GM18519 (cell line): ENCODE data around the gene EBLN2.
"Not testable (repeated sequence)": the region's sequence is repeated elsewhere in the genome, so short reads cannot be mapped to it uniquely, and the experiment has no call there.

Experiments
- ATAC-seq: cut with Tn5 transposase; IDR thresholded peaks from one replicate; pipeline ENCODE4 v1.9.1; 2021; ENCODE audit warnings: mild to moderate bottlenecking, moderate library complexity; ENCODE audit not compliant: unreplicated experiment, low FRiP score

EBLN2 gene

GRCh38 chr3:73056845-73057150, 4.7 kb upstream of the EBLN2 start:
- no peak for ATAC-seq

DNA sequence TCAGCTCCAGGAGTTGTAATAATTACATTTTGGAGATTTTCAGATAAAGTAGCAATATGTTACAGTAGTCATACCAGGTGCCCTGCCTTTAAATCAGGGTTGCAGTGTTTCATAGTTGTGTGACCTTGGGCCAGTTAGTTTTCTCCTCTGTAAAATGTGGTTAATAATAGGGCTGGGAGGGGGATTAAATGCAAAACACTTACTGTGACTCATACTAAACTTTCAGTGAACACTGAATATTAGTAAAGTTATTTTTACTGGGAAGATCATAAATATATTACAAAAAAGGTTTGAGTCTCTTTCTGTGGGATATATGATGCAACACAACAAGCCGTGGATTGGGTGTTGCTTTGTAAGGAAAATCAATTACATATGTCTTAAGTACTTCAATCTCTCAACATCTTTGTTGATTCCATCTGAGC, 1.1 kb upstream of the EBLN2 start:
- no peak for ATAC-seq

DNA sequence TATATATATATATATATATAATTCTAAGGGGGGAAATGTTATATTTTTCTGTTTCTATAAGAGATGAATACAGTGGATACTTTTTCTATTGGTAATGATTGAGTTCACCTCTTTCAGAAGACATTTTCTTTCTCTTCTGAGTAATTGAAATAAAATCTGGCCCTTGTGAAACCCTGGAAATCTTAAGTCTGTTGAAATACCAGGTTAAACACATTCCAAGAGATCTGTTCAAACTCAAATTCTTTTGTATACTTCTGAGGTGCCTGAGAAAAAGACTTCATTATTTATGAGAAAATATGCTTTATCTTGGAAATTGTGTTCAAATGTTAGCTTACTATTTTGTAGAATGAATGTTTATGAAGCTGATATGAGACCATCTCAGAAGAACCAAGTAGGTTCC, 4.8 kb downstream of the EBLN2 start:
- ATAC-seq = not testable (repeated sequence)

DNA sequence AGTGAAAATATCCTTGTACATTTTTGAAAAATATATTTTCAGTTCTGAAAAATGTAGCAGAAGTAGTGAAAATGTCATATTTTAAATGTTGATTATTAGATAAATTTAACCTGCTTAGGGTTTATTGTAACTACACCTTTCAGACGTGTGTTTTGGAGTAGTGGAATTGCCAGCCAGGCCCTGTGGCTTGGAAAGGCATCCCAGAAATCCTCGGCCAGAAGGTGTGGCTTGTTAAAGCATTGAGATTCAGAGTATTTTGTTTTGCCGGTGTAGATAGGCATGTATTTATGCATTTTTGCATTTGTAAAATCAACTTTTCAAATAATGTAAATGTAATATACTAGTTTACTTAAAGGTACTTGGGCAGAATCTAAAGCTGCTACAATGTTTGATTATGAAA, 7.0 kb downstream of the EBLN2 start:
- no peak for ATAC-seq

- no peak for ATAC-seq
These were observed 7.7 kb downstream of the EBLN2 start for GRCh38 chr3:73069187-73069586.

DNA sequence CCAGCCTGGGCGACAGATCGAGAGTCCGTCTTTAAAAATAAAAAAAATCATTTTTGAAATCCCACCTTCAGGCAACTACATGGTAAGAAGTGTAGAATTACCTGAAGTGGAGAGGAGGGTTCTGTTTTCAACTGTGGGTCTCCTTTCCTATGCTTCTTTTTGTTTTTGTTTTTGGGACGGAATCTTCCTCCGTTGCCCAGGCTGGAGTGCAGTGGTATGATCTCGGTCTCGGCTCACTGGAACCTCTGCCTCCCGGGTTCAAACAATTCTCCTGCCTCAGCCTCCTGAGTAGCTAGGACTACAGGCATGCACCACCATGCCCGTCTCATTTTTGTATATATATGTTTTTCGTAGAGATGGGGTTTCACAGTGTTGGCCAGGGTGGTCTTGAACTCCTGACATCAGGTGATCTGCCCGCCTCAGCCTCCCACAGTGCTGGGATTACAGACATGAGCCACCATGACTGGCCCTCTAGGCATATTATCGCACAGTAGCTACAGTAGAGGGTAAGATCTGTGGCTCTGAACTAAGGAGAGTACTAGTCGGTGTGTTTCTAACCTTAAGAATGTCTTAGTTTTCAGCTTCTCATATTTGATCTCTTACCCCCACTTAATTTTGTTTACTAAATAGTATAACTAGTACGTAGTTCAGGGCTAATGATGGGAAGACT, 8.5 kb downstream of the EBLN2 start:
- ATAC-seq = no peak

DNA sequence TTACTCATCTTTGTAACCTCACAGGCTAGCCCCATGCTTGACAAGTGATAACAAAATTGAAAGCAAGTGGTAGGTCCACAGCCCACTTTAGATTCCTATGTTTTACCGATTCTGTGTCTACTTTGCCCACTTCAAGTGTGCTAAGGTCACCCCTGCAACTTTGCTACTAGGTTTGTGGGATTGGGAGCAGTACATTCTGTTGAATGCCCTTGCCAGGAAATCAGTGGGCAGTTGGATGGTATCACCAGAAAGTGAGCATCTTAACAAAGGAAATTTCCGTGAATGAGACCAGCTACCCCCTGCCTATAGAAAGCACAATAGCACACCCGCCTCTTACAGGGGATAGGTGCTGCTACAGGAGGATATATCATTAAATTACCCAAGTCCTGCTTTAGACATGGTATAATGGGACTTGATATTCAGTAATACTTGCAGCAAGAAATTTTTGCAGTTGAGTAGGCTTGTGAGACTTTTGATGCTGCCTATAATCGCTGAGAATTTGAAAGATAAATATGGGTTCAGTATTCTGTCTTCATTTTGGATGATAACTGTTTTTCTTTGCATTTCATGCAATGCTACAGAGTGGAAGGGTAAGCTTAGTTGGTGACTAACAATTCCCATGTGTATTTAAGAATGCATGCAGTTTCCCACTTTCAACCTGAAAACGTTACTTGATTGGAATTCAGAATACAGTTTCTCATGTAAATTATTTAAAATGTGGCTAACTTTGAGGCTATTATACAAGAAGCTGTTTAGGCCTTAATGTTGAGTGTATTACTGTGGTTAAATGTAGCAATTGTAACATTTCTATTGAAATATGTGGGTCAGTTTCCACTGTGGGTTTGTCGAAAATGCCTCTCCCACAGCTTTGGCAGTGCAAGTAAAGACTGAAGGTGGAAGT, 9.5 kb downstream of the EBLN2 start:
- no peak for ATAC-seq

GRCh38 chr3:73071952-73072351, 10.5 kb downstream of the EBLN2 start:
- ATAC-seq = no peak

- no peak for ATAC-seq
These were observed 11.2 kb downstream of the EBLN2 start for GRCh38 chr3:73072634-73073033.

GRCh38 chr3:73073091-73073707, 11.7 kb downstream of the EBLN2 start:
- ATAC-seq = no peak

GRCh38 chr3:73074781-73075180, 13.3 kb downstream of the EBLN2 start:
- no peak for ATAC-seq

GRCh38 chr3:73080216-73080966, 18.9 kb downstream of the EBLN2 start:
- ATAC-seq = no peak

- ATAC-seq = no peak
These were observed 19.7 kb downstream of the EBLN2 start for GRCh38 chr3:73081140-73081539.

- ATAC-seq = no peak
These were observed 22.7 kb downstream of the EBLN2 start for GRCh38 chr3:73084170-73084569.

- no peak for ATAC-seq
These were observed 24.6 kb downstream of the EBLN2 start for GRCh38 chr3:73086071-73086494.

DNA sequence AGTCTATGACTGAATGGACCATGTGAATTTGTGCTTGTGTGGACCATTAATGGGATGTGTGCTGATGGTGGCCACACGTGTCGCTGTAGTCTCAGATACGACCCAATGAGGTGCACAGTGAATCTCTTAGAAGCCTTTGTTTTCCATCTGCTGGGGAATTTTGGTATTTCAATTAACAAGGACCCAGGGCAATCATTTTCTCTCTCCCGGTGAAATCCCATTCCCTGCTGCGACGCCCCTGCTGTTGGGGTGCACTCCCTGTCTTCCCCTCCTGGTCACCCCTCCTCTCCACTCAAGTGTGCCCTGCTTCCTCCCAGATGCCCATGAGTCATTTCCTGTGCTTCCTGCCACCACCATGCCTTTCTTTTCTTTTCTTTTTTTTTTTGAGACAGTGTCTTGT, 32.7 kb downstream of the EBLN2 start:
- no peak for ATAC-seq

GRCh38 chr3:73094951-73095350, 33.5 kb downstream of the EBLN2 start:
- ATAC-seq = no peak

DNA sequence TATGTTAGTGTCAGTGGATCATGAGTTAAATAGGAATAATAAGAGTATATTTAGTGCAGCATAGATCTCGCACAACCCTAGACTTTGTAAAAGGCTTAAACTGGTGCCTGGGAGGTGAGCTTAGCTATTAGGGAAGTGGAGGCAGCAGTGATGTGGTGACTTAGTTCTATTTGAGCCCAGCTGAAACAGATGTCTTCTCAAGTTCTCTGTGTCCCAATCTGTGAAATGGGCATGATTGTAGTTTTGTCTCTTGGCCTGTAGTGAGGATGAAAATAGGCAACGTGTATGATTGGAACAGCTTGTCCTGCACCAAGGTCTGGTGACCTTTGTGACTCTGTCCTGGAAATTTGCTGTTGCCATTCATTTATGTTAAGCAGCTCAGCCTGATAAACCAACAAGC, 34.7 kb downstream of the EBLN2 start:
- ATAC-seq = no peak

GRCh38 chr3:73098026-73098425, 36.6 kb downstream of the EBLN2 start:
- ATAC-seq = no peak

DNA sequence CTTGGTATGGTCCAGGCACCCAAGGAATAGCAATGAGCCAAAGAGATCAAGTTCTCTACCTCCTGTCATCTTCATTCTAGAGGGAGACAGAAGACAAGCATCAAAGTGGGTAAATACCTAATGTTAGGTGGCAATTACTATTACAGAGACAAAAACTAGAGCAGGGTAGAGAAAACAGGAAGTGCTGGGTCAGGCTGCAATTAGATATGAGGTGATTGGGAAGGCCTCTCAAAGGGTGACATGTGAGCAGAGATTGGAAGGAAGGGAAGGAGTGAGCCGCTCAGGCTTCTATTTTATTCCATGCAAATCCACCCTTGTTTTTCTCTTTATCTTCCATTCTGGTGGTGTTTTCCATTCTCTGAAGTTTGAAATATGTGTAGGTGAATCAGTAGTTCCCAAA, 37.4 kb downstream of the EBLN2 start:
- ATAC-seq = no peak
